ENCODE data around the gene RPL29. TPM values are rescaled to one million over a fixed set of nuclear protein-coding genes. Genes with fewer than 3 reads are reported as not detected.

The RPL29 gene
- total RNA-seq, 1 experiment from 2014 or later, result 696 TPM

DNA sequence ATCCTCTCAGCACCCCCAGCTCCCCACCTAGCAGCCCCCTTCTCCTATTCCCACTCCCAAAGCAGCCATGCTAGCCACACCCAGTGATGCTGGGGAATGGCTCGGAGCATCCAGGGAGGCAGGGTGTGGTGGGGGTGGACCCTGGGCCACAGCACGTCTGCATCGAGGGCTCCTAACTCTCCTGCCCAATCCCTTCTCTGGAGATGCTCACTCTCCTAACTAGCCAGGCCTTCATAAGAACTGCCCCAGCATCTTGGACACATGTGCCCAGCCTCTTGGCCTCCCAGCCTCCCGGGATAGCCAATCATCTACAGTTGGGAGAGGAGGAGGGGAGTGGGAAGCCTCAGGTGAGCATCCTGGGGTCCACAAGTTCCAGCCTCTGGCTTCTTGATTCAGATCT lies 31.2 kb downstream of the RPL29 start:
- BruUV-seq (replicated peaks), result no TSS peak
- no peaks in the 10 kb centered on the region for H3K27me3 ChIP-seq (ENCODE audit: control insufficient read depth, insufficient read depth, low read length)
- no peaks in the 10 kb centered on the region for H3K36me3 ChIP-seq (ENCODE audit: control insufficient read depth, insufficient read depth, low read length)
- ATAC-seq, result no peak
- TF ChIP-seq TCF7L2 (IDR thresholded peaks at IDR 0.05; ENCODE audit: low read depth, low read length) (no peak), POLR2AphosphoS5 (IDR thresholded peaks at IDR 0.05; ENCODE audit: low read depth, low read length) (no peak), SIN3A (IDR thresholded peaks at IDR 0.05; ENCODE audit: borderline replicate concordance, insufficient read depth, low read depth, low read length) (no peak)
- TF ChIP-seq, protein P1, sequence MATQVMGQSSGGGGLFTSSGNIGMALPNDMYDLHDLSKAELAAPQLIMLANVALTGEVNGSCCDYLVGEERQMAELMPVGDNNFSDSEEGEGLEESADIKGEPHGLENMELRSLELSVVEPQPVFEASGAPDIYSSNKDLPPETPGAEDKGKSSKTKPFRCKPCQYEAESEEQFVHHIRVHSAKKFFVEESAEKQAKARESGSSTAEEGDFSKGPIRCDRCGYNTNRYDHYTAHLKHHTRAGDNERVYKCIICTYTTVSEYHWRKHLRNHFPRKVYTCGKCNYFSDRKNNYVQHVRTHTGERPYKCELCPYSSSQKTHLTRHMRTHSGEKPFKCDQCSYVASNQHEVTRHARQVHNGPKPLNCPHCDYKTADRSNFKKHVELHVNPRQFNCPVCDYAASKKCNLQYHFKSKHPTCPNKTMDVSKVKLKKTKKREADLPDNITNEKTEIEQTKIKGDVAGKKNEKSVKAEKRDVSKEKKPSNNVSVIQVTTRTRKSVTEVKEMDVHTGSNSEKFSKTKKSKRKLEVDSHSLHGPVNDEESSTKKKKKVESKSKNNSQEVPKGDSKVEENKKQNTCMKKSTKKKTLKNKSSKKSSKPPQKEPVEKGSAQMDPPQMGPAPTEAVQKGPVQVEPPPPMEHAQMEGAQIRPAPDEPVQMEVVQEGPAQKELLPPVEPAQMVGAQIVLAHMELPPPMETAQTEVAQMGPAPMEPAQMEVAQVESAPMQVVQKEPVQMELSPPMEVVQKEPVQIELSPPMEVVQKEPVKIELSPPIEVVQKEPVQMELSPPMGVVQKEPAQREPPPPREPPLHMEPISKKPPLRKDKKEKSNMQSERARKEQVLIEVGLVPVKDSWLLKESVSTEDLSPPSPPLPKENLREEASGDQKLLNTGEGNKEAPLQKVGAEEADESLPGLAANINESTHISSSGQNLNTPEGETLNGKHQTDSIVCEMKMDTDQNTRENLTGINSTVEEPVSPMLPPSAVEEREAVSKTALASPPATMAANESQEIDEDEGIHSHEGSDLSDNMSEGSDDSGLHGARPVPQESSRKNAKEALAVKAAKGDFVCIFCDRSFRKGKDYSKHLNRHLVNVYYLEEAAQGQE (IDR thresholded peaks at IDR 0.05; ENCODE audit: insufficient read depth in 1 of 2, low read depth in 2 of 2, low read length in 1 of 2), result no peak
- TF ChIP-seq, protein P2, sequence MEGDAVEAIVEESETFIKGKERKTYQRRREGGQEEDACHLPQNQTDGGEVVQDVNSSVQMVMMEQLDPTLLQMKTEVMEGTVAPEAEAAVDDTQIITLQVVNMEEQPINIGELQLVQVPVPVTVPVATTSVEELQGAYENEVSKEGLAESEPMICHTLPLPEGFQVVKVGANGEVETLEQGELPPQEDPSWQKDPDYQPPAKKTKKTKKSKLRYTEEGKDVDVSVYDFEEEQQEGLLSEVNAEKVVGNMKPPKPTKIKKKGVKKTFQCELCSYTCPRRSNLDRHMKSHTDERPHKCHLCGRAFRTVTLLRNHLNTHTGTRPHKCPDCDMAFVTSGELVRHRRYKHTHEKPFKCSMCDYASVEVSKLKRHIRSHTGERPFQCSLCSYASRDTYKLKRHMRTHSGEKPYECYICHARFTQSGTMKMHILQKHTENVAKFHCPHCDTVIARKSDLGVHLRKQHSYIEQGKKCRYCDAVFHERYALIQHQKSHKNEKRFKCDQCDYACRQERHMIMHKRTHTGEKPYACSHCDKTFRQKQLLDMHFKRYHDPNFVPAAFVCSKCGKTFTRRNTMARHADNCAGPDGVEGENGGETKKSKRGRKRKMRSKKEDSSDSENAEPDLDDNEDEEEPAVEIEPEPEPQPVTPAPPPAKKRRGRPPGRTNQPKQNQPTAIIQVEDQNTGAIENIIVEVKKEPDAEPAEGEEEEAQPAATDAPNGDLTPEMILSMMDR (IDR thresholded peaks at IDR 0.05), result no peak
- DNase-seq (ENCODE audit: low read depth, low spot score), result no peak
- H3K4me1 ChIP-seq (ENCODE audit: control insufficient read depth, insufficient read depth, low read length), result peaks cover 5% of the 10 kb centered on the region
- ChIA-PET POLR2A (no interaction called here), CTCF (no interaction called here)
- no peak overlapping the region for H3K27ac ChIP-seq (ENCODE audit: low read length)
- H3K9me3 ChIP-seq (ENCODE audit: control insufficient read depth, insufficient read depth, low read depth, low read length), result no peaks in the 10 kb centered on the region
- in situ Hi-C loops (cut with HindIII; ENCODE audit: low pct_unique_long_range_greater_than_20kb, low sequenced_read_pairs), result no loop called here
- intact Hi-C loops (cut with micrococcal nuclease; ENCODE audit: unreplicated experiment), result no loop called here
- H3K4me3 ChIP-seq (ENCODE audit: low read depth in 2 of 2, low read length in 2 of 2), result no peak overlapping the region

DNA sequence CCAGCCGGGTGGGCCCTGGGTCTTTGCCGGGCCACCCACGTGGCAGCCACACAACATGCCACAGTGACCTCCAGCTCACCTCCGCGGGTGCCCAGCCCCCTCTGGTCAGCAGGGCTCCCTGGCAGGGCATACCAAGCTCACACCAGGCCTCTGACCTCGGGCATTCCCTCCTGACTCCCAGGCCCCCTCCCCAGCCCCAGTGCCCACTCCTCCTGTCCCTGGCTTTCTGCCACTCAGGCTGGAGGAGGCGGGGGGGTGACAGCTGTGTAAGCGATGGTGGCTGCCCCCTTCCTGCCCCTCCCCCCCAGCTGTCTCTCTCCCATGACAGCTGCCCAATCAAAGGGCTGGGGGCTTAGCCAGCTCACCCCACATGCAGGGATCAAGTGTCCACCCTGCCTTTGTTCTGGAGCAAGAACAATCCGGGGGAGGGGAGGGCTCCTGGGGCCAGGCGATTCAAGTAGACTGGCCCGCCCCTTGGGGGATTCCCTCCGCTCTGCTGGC lies 31.7 kb downstream of the RPL29 start:
- no TSS peak for BruUV-seq (replicated peaks)
- no peak overlapping the region for H3K27ac ChIP-seq (ENCODE audit: low read length)
- ChIA-PET CTCF (no interaction called here), POLR2A (no interaction called here)
- no peak for ATAC-seq
- H3K36me3 ChIP-seq (ENCODE audit: control insufficient read depth, insufficient read depth, low read length), result no peaks in the 10 kb centered on the region
- DNase-seq (ENCODE audit: low read depth, low spot score), result no peak
- intact Hi-C loops (cut with micrococcal nuclease; ENCODE audit: unreplicated experiment) (no loop called here), in situ Hi-C loops (cut with HindIII; ENCODE audit: low pct_unique_long_range_greater_than_20kb, low sequenced_read_pairs) (no loop called here)
- no peaks in the 10 kb centered on the region for H3K9me3 ChIP-seq (ENCODE audit: control insufficient read depth, insufficient read depth, low read depth, low read length)
- TF ChIP-seq TCF7L2 (IDR thresholded peaks at IDR 0.05; ENCODE audit: low read depth, low read length), result no peak
- peaks cover 5% of the 10 kb centered on the region for H3K4me1 ChIP-seq (ENCODE audit: control insufficient read depth, insufficient read depth, low read length)
- H3K4me3 ChIP-seq (ENCODE audit: low read depth in 2 of 2, low read length in 2 of 2), result no peak overlapping the region
- H3K27me3 ChIP-seq (ENCODE audit: control insufficient read depth, insufficient read depth, low read length), result no peaks in the 10 kb centered on the region

DNA sequence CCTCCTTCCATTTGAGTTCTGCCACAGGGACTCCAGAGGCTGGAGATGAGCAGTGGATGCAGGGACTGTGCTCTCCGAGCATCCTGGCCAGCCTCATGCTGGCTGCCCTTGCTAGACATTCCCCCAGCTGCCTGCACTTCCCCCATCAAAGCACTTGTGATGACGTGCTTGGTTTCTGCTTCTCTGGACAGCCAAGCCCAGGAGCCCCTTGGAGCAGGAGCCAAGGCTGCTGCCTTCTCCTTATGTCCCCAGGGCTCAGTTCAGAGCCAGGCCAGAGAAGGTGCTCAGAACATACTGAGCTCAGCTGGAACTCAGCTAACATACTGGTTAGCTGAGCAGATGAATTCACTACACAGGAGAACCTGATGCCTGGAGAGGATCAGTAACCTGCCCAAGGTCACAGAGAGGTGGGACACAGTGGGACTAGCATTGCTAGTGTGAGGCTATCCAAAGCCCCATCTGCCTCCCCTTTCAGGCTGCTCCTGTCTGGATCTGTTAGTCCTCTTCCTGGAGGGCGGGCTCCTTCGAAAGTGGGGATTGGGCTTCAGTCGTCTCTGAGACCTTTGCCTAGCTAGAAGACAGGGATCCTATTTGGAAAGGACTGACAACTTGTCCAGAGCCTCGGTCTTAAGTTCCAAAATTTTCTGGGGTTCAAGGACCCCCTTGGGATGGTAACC lies 32.7 kb downstream of the RPL29 start:
- Histone ChIP-seq H3K36me3 (ENCODE audit: control insufficient read depth, insufficient read depth, low read length) (no peaks in the 10 kb centered on the region), H3K27ac (ENCODE audit: low read length) (no peak overlapping the region), H3K9me3 (ENCODE audit: control insufficient read depth, insufficient read depth, low read depth, low read length) (no peaks in the 10 kb centered on the region), H3K4me1 (ENCODE audit: control insufficient read depth, insufficient read depth, low read length) (no peaks in the 10 kb centered on the region; the same call in none of the 2 replicates), H3K27me3 (ENCODE audit: control insufficient read depth, insufficient read depth, low read length) (no peaks in the 10 kb centered on the region), H3K4me3 (ENCODE audit: low read depth in 2 of 2, low read length in 2 of 2) (no peak overlapping the region)
- in situ Hi-C loops (cut with HindIII; ENCODE audit: low pct_unique_long_range_greater_than_20kb, low sequenced_read_pairs) (no loop called here), intact Hi-C loops (cut with micrococcal nuclease; ENCODE audit: unreplicated experiment) (no loop called here)
- BruUV-seq (replicated peaks), result no TSS peak
- POLR2A ChIA-PET, result interaction anchor here (0.6 kb wide), 1 partner anchor 220 kb away, joined by 4 read pairs; no protein-coding TSS in a partner anchor
- no peak for ATAC-seq
- CTCF ChIA-PET, result no interaction called here
- DNase-seq (ENCODE audit: low read depth, low spot score), result no peak
- TF ChIP-seq TCF7L2 (IDR thresholded peaks at IDR 0.05; ENCODE audit: low read depth, low read length), result no peak
- TF ChIP-seq, protein P1 (IDR thresholded peaks at IDR 0.05; ENCODE audit: insufficient read depth in 1 of 2, low read depth in 2 of 2, low read length in 1 of 2), result no peak
- TF ChIP-seq SIN3A (IDR thresholded peaks at IDR 0.05; ENCODE audit: borderline replicate concordance, insufficient read depth, low read depth, low read length), result no peak
- TF ChIP-seq, protein P2 (IDR thresholded peaks at IDR 0.05), result no peak
- no peak for TF ChIP-seq POLR2AphosphoS5 (IDR thresholded peaks at IDR 0.05; ENCODE audit: low read depth, low read length)

All from Panc1 (cell line).